Upper lobe of right lung (tissue), 1 donor: ENCODE data around the gene KCNN4. TPM values are rescaled to one million over a fixed set of nuclear protein-coding genes. Genes with fewer than 3 reads are reported as not detected.
A peak's percentile ranks its signal among the peaks of the same experiment; 100 is the strongest.

Experiments used
- ATAC-seq: fragments of 200-7000 bp; cut with Tn5 transposase; one replicate; pipeline ENCODE4 v1.9.1; 2020; ENCODE audit warnings: mild to moderate bottlenecking, moderate library complexity
- DNase-seq: peaks from one replicate; pipeline ENCODE4 v3.0.0-alpha.2; 2020
- H3K27ac ChIP-seq: fragments of 200-600 bp; one replicate; pipeline ENCODE4 v1.8.0; 2022
- H3K27me3 ChIP-seq: fragments of 200-600 bp; one replicate; pipeline ENCODE4 v1.8.0; 2022; ENCODE audit warnings: mild to moderate bottlenecking
- H3K36me3 ChIP-seq: fragments of 200-600 bp; one replicate; pipeline ENCODE4 v1.8.0; 2022
- H3K4me1 ChIP-seq: fragments of 200-600 bp; one replicate; pipeline ENCODE4 v1.8.0; 2022
- H3K4me3 ChIP-seq: fragments of 200-600 bp; one replicate; pipeline ENCODE4 v1.8.0; 2022; ENCODE audit warnings: mild to moderate bottlenecking
- H3K9me3 ChIP-seq: fragments of 200-600 bp; one replicate; pipeline ENCODE4 v1.8.0; 2022
- intact Hi-C: fragments of 100-400 bp; cut with DNase I; formaldehyde crosslinking; loops from one replicate; pipeline ENCODE4 v1.11.0; 2022
- total RNA-seq: library from RNA; stranded (reverse); fragmentation: NEBNext Ultra II Directional; extraction: Animal tissue kit (Norgen Biotek cat#: 25700); gene quantifications from one replicate; pipeline ENCODE4 v1.2.1, GENCODE V29; 2021
- TF ChIP-seq, protein P1 (sequence below): fragments of 200-600 bp; IDR thresholded peaks from one replicate; pipeline ENCODE4 v1.8.0; 2022; ENCODE audit warnings: antibody characterized with exemption
- donor health status: DM: no; HTN: yes; CAD: no; lungs with severe emphysema.

KCNN4 gene
- total RNA-seq, 1 donor from 2014 or later = 7.3 TPM

DNA sequence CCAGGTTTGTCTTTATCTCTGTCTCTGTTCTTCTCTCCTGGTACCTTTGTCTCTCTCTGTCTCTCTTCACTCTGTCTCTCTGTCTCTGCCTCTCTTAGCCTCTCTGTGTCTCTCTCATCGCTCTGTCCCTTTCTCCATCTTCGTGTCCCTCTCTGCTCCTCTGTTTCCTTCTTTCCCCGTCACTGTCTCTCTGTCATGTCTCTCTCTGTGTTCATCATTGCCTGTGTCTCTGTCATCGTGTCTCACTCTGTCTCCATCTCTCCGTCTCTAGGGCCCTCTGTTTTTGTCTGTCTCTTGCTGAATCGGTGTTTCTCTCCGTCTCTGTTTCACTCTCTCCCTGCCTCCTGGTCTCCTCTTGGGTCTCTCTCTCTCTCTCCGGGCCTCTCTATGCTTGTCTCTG lies 2.9 kb upstream of the KCNN4 start:
- Histone ChIP-seq H3K9me3 (no peaks in the 10 kb centered on the region), H3K4me3 (no peak overlapping the region), H3K27me3 (peaks cover 8% of the 10 kb centered on the region), H3K27ac (no peak overlapping the region), H3K36me3 (no peaks in the 10 kb centered on the region), H3K4me1 (peaks cover 9% of the 10 kb centered on the region)
- ATAC-seq (no peak), DNase-seq (no peak)
- TF ChIP-seq, protein P1, sequence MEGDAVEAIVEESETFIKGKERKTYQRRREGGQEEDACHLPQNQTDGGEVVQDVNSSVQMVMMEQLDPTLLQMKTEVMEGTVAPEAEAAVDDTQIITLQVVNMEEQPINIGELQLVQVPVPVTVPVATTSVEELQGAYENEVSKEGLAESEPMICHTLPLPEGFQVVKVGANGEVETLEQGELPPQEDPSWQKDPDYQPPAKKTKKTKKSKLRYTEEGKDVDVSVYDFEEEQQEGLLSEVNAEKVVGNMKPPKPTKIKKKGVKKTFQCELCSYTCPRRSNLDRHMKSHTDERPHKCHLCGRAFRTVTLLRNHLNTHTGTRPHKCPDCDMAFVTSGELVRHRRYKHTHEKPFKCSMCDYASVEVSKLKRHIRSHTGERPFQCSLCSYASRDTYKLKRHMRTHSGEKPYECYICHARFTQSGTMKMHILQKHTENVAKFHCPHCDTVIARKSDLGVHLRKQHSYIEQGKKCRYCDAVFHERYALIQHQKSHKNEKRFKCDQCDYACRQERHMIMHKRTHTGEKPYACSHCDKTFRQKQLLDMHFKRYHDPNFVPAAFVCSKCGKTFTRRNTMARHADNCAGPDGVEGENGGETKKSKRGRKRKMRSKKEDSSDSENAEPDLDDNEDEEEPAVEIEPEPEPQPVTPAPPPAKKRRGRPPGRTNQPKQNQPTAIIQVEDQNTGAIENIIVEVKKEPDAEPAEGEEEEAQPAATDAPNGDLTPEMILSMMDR = no peak
- intact Hi-C loops = no loop called here

DNA sequence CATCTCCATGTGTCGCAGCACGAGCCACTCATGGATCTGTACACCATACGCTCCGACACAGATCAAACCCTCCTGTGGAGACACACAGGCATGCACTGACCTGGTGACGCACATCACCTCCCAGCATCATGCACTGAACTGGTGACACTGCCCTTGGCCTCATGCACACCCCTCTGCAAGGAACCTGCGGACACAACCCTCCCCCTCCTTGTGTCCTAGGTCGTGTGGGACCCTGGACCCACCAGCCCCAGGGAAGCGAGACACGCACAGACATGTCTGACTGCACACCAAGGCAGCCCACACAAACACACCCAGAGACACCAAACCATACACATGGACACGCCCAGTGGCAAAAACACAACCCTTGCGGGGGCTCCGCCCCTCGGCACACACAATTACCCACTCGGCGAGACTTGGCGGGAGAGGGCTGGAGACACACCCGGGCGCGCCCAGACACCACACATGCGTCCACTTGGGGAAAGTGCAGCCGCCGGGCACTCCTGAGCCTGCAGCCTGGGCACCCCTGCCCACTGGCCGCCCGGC lies 2.0 kb upstream of the KCNN4 start:
- TF ChIP-seq, protein P1 = no peak
- Histone ChIP-seq H3K36me3 (no peaks in the 10 kb centered on the region), H3K9me3 (no peaks in the 10 kb centered on the region), H3K27ac (no peak overlapping the region), H3K4me3 (no peak overlapping the region), H3K27me3 (peaks cover 8% of the 10 kb centered on the region), H3K4me1 (peaks cover 18% of the 10 kb centered on the region)
- DNase-seq = no peak
- intact Hi-C loops = no loop called here
- ATAC-seq = no peak

DNA sequence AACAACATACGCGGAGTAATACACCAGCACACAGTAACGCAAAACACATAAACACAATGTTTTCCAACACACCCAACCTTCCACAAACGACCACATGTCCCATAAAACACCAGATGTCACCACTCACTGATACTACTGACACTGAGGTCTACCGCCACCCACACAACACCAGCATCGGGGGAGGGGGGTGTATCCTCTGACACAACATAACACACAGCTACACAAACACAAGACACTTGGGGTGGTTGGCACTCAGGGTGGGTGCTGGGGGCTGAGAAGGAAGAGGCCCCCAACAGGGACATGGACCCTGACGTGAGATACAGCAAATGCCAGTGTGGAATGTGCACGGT lies 1.5 kb upstream of the KCNN4 start:
- no peaks in the 10 kb centered on the region for H3K9me3 ChIP-seq
- H3K4me1 ChIP-seq = peaks cover 23% of the 10 kb centered on the region
- no peaks in the 10 kb centered on the region for H3K36me3 ChIP-seq
- H3K4me3 ChIP-seq = no peak overlapping the region
- ATAC-seq = no peak
- TF ChIP-seq, protein P1 = no peak
- H3K27ac ChIP-seq = no peak overlapping the region
- peaks cover 8% of the 10 kb centered on the region for H3K27me3 ChIP-seq
- no peak for DNase-seq
- intact Hi-C loops = no loop called here

DNA sequence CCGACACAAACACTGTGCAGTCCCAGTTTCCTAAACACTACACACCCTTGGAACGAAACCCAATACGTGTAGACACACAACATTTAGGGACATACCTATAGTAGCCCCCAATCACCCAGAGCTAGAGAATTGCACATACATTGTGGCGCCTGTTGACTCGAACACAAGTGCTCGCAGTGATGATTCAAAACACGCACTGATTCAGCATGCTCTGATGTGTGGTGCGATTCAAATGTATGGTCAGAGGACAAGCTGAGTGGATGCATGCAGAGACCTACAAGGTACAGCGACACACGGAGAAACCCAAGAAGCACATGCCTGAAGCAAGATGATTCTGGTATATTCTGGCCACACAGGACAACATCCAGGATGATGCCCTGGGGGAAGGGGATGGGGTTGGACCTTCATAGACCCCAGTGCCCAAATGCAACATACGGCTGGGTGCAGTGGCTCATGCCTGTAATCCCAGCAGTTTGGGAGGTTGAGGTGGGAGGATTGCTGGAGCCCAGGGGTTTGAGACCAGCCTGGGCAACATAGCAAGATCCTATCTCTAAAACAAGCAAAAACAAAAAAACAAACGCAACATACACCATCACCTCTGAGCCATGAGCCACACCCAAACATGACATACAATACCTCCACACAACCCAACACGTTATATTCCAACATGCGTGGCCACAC lies 997 bp upstream of the KCNN4 start:
- TF ChIP-seq, protein P1 = no peak
- Histone ChIP-seq H3K36me3 (no peaks in the 10 kb centered on the region), H3K27ac (no peak overlapping the region), H3K27me3 (peaks cover 8% of the 10 kb centered on the region), H3K4me3 (no peak overlapping the region), H3K9me3 (no peaks in the 10 kb centered on the region), H3K4me1 (peaks cover 23% of the 10 kb centered on the region)
- intact Hi-C loops = no loop called here
- DNase-seq (no peak), ATAC-seq (no peak)

DNA sequence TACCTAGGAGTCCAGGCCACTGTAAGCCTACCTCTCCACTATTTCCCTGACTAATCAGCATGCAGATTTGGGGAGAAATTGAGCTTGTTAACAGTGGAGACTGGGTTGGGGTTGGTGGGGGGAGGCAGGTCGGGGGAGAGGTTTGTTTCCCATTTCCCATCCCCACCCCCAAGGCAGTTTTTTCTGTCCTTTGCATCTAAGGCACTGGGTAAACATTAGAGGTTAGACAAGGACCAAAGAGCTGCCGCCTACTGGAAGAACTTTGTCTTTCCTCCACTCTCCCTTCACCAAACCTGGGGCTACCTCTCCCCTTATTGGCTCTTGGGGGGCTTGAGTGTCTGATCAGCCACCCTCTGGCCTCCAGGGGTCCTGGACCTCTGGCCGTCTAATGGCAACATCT lies 953 bp downstream of the KCNN4 start:
- Histone ChIP-seq H3K36me3 (no peaks in the 10 kb centered on the region), H3K4me1 (peaks cover 24% of the 10 kb centered on the region), H3K27ac (no peak overlapping the region), H3K9me3 (no peaks in the 10 kb centered on the region), H3K27me3 (peaks cover 8% of the 10 kb centered on the region), H3K4me3 (peak overlapping the region; percentile 10)
- TF ChIP-seq, protein P1 = no peak
- ATAC-seq (no peak), DNase-seq (no peak)
- intact Hi-C loops = no loop called here
